GM19239 (cell line): Measurements from ENCODE around the gene PTPRJ.
A peak's percentile ranks its signal among the peaks of the same experiment; 100 is the strongest.

Source experiments
- DNase-seq: peaks from one replicate; pipeline ENCODE4 v3.0.0; 2011; ENCODE audit warnings: low spot score; ENCODE audit not compliant: insufficient read length
- FAIRE-seq: peaks from 2 replicates; lab custom pipeline; 2011; peaks lifted over from hg19 to GRCh38; lab: Jason Lieb, UNC

PTPRJ gene

GRCh38 chr11:48055292-48056132 is 75.2 kb downstream of the PTPRJ start:
- DNase-seq: no peak
- no peak for FAIRE-seq

GRCh38 chr11:48056325-48057183 is 76.2 kb downstream of the PTPRJ start:
- no peak for FAIRE-seq
- no peak for DNase-seq

- DNase-seq (no peak), FAIRE-seq (peak; percentile 21)
These were observed 77.7 kb downstream of the PTPRJ start for GRCh38 chr11:48058064-48058463.

- DNase-seq (no peak), FAIRE-seq (no peak)
These were observed 78.4 kb downstream of the PTPRJ start for GRCh38 chr11:48058788-48059187.

- DNase-seq: no peak
- FAIRE-seq: no peak
These were observed 82.3 kb downstream of the PTPRJ start for GRCh38 chr11:48062649-48063048.

- FAIRE-seq (no peak), DNase-seq (no peak)
These were observed 83.1 kb downstream of the PTPRJ start for GRCh38 chr11:48063424-48063978.

GRCh38 chr11:48064306-48064705 is 83.9 kb downstream of the PTPRJ start:
- DNase-seq (no peak), FAIRE-seq (no peak)

GRCh38 chr11:48066881-48067800 is 86.8 kb downstream of the PTPRJ start:
- no peak for DNase-seq
- no peak for FAIRE-seq

- peak; percentile 37 for FAIRE-seq
- DNase-seq: no peak
These were observed 92.9 kb downstream of the PTPRJ start for GRCh38 chr11:48073031-48073861.

- DNase-seq: no peak
- no peak for FAIRE-seq
These were observed 94.2 kb downstream of the PTPRJ start for GRCh38 chr11:48074425-48075181.

- FAIRE-seq: no peak
- DNase-seq: no peak
These were observed 95.3 kb downstream of the PTPRJ start for GRCh38 chr11:48075637-48076036.

GRCh38 chr11:48077251-48077650 is 96.9 kb downstream of the PTPRJ start:
- DNase-seq (no peak), FAIRE-seq (no peak)

GRCh38 chr11:48078689-48079088 is 98.3 kb downstream of the PTPRJ start:
- FAIRE-seq: no peak
- no peak for DNase-seq

- no peak for DNase-seq
- no peak for FAIRE-seq
These were observed 99.2 kb downstream of the PTPRJ start for GRCh38 chr11:48079596-48079995.

GRCh38 chr11:48080301-48080861 is 100.0 kb downstream of the PTPRJ start:
- FAIRE-seq (no peak), DNase-seq (no peak)

GRCh38 chr11:48081151-48082010 is 101.0 kb downstream of the PTPRJ start:
- DNase-seq (no peak), FAIRE-seq (no peak)

- no peak for FAIRE-seq
- DNase-seq: no peak
These were observed 102.4 kb downstream of the PTPRJ start for GRCh38 chr11:48082771-48083170.
